Transverse colon (tissue), 4 donors: ENCODE measurements around the gene DENND6B.

Experiments
- EP300 ChIP-seq: sonication (generic); formaldehyde crosslinking; IDR thresholded peaks from one replicate; pipeline ENCODE4 v1.6.1; 2017; ENCODE audit warnings: antibody characterized with exemption, low read depth
- POLR2A ChIP-seq: fragments of 450-650 bp; IDR thresholded peaks from one replicate; pipeline ENCODE4 v1.6.1; 2016; ENCODE audit warnings: antibody characterized with exemption, mild to moderate bottlenecking, moderate library complexity
- POLR2AphosphoS5 ChIP-seq, 3 donors: sonication (generic); formaldehyde crosslinking; IDR thresholded peaks; one replicate each; pipeline ENCODE4 v1.6.1; 2016; ENCODE audit warnings: antibody characterized with exemption in 3 of 3
- TF ChIP-seq, protein P1 (sequence below), 5 experiments: fragments of 200-600 bp in 3 of 5; fragments of 450-650 bp in 2 of 5; sonication (generic) in 3 of 5; IDR thresholded peaks; 1 replicate in 2 of 5; 2 replicates in 3 of 5; pipeline ENCODE4 v1.5.1; 2016 to 2017; ENCODE audit warnings: antibody characterized with exemption in 5 of 5, inconsistent platforms in 3 of 5, mild to moderate bottlenecking in 2 of 5, moderate library complexity in 1 of 5

- TF ChIP-seq, protein P1, sequence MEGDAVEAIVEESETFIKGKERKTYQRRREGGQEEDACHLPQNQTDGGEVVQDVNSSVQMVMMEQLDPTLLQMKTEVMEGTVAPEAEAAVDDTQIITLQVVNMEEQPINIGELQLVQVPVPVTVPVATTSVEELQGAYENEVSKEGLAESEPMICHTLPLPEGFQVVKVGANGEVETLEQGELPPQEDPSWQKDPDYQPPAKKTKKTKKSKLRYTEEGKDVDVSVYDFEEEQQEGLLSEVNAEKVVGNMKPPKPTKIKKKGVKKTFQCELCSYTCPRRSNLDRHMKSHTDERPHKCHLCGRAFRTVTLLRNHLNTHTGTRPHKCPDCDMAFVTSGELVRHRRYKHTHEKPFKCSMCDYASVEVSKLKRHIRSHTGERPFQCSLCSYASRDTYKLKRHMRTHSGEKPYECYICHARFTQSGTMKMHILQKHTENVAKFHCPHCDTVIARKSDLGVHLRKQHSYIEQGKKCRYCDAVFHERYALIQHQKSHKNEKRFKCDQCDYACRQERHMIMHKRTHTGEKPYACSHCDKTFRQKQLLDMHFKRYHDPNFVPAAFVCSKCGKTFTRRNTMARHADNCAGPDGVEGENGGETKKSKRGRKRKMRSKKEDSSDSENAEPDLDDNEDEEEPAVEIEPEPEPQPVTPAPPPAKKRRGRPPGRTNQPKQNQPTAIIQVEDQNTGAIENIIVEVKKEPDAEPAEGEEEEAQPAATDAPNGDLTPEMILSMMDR (IDR thresholded peaks at IDR 0.05), result no peak
- no peak for TF ChIP-seq POLR2A
- TF ChIP-seq POLR2AphosphoS5 (IDR thresholded peaks at IDR 0.05), result no peak
- TF ChIP-seq EP300, result no peak
Measured at GRCh38 chr22:50311606-50312351, 15.0 kb downstream of the DENND6B start.
